HL-60 (cell line): ENCODE results near the gene UMPS.

Experiments used
- GABPA ChIP-seq: IDR thresholded peaks from 2 replicates; pipeline ENCODE4 v1.6.1; 2012; ENCODE audit warnings: low read depth
- POLR2AphosphoS5 ChIP-seq: IDR thresholded peaks from 2 replicates; pipeline ENCODE4 v1.6.1; 2012; ENCODE audit warnings: low read depth
- SPI1 ChIP-seq: IDR thresholded peaks from 2 replicates; pipeline ENCODE4 v1.6.1; 2012; ENCODE audit warnings: low read depth, mild to moderate bottlenecking, borderline replicate concordance
- TF ChIP-seq, protein P1 (sequence below): IDR thresholded peaks from one replicate; pipeline ENCODE4 v1.5.1; 2011; ENCODE audit warnings: low read length, control low read depth, inconsistent platforms; ENCODE audit not compliant: insufficient read depth

DNA sequence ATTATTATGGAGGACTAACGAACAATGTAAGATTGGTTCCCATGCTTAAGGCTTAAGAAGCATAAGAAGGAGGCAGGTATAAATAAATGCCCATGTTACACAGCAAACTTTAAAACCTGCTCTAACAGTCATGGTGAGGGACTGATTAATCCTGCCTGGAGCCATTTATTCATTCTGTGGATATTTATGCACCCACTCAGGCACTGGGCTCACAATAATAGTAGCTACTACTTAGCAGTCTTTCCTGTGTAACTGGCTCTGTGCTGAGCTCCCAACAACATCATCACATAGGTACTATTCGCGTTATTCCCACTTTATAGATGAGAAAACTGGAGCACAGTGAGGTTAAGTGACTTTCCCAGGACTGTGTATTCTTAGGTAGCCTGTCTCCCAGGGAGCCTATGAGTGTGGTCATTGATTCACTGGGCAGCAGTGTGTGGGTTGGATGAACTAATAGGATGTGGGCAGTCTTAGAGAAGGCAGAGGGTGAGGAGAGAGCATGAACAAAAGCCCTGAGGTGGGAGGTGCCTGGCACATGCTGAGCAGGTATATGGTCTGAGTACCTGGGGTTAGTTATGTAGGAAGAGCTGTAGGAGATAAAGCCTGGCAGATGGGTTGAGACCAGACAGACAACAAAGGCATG, 44.1 kb upstream of the UMPS start:
- TF ChIP-seq, protein P1, sequence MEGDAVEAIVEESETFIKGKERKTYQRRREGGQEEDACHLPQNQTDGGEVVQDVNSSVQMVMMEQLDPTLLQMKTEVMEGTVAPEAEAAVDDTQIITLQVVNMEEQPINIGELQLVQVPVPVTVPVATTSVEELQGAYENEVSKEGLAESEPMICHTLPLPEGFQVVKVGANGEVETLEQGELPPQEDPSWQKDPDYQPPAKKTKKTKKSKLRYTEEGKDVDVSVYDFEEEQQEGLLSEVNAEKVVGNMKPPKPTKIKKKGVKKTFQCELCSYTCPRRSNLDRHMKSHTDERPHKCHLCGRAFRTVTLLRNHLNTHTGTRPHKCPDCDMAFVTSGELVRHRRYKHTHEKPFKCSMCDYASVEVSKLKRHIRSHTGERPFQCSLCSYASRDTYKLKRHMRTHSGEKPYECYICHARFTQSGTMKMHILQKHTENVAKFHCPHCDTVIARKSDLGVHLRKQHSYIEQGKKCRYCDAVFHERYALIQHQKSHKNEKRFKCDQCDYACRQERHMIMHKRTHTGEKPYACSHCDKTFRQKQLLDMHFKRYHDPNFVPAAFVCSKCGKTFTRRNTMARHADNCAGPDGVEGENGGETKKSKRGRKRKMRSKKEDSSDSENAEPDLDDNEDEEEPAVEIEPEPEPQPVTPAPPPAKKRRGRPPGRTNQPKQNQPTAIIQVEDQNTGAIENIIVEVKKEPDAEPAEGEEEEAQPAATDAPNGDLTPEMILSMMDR, result no peak
- no peak for TF ChIP-seq POLR2AphosphoS5
- TF ChIP-seq SPI1, result no peak
- TF ChIP-seq GABPA, result no peak
